ENCODE measurements around the gene ALDH3B1.

ALDH3B1 gene

GRCh38 chr11:68002938-68003845 is 6.9 kb upstream of the ALDH3B1 start (continued):
- no peak for TF ChIP-seq POU6F1 (CRISPR knock-in tag; IDR thresholded peaks at IDR 0.05; ENCODE audit: borderline replicate concordance, low read depth)
- TF ChIP-seq PATZ1 (CRISPR knock-in tag; IDR thresholded peaks at IDR 0.05; ENCODE audit: borderline replicate concordance): no peak
- TF ChIP-seq ZFP30 (CRISPR knock-in tag; IDR thresholded peaks at IDR 0.05): no peak
- no peak for TF ChIP-seq ISL1 (CRISPR knock-in tag; IDR thresholded peaks at IDR 0.05)
- TF ChIP-seq RARB (CRISPR knock-in tag; IDR thresholded peaks at IDR 0.05): no peak
- no peak for TF ChIP-seq TOX (CRISPR knock-in tag; IDR thresholded peaks at IDR 0.05; ENCODE audit: borderline replicate concordance)
- TF ChIP-seq CSRNP3 (CRISPR knock-in tag; IDR thresholded peaks at IDR 0.05): no peak

- TF ChIP-seq ZNF8 (CRISPR knock-in tag; IDR thresholded peaks at IDR 0.05) (no peak), CREB5 (CRISPR knock-in tag; IDR thresholded peaks at IDR 0.05; ENCODE audit: low read depth) (no peak), PATZ1 (CRISPR knock-in tag; IDR thresholded peaks at IDR 0.05; ENCODE audit: borderline replicate concordance) (no peak), TSHZ2 (CRISPR knock-in tag; IDR thresholded peaks at IDR 0.05) (no peak), TCF4 (CRISPR knock-in tag; IDR thresholded peaks at IDR 0.05; ENCODE audit: borderline replicate concordance) (no peak)
- peak; percentile 94 for ATAC-seq
Measured at GRCh38 chr11:68003846-68004550, 6.1 kb upstream of the ALDH3B1 start, which contains the start of gene UNC93B1. UNC93B1 (minus strand) TSS chr11:68004097; CDS start chr11:68004043, 54 bp downstream.

GRCh38 chr11:68004551-68005335 is 5.4 kb upstream of the ALDH3B1 start:
- TF ChIP-seq GLIS3 (CRISPR knock-in tag; IDR thresholded peaks at IDR 0.05) (no peak), ZFP3 (CRISPR knock-in tag; IDR thresholded peaks at IDR 0.05) (no peak), ZC3H10 (CRISPR knock-in tag; IDR thresholded peaks at IDR 0.05) (no peak), OSR1 (CRISPR knock-in tag; IDR thresholded peaks at IDR 0.05) (no peak), ZFP30 (CRISPR knock-in tag; IDR thresholded peaks at IDR 0.05) (no peak), CSRNP3 (CRISPR knock-in tag; IDR thresholded peaks at IDR 0.05) (no peak), ISL1 (CRISPR knock-in tag; IDR thresholded peaks at IDR 0.05) (no peak), ZNF8 (CRISPR knock-in tag; IDR thresholded peaks at IDR 0.05) (no peak)
- ATAC-seq: no peak
